Uterus (tissue), 4 donors: ENCODE measurements around the gene NCBP2L. TPM values are rescaled to one million over a fixed set of nuclear protein-coding genes. Genes with fewer than 3 reads are reported as not detected.
A peak's percentile ranks its signal among the peaks of the same experiment; 100 is the strongest.

Experiments used
- DNase-seq, 2 donors: peaks; one replicate each; pipeline ENCODE4 v3.0.0-alpha.2; 2019 to 2020
- H3K27ac ChIP-seq, 2 donors: fragments of 200-600 bp; sonication (generic); 1 replicate in 1 of 2; 2 replicates in 1 of 2; pipeline ENCODE4 v1.5.1; 2016 to 2018
- H3K27me3 ChIP-seq, 2 donors: fragments of 200-600 bp; sonication (generic); one replicate each; pipeline ENCODE4 v1.5.1; 2018 to 2019; ENCODE audit warnings: control low read depth in 1 of 2
- H3K36me3 ChIP-seq, 2 donors: fragments of 200-600 bp; sonication (generic); one replicate each; pipeline ENCODE4 v1.5.1; 2019; ENCODE audit warnings: control low read depth in 1 of 2
- H3K4me1 ChIP-seq, 2 donors: fragments of 200-600 bp; sonication (generic); one replicate each; pipeline ENCODE4 v1.5.1; 2018 to 2019; ENCODE audit warnings: control low read depth in 1 of 2
- H3K4me3 ChIP-seq, 2 donors: fragments of 200-600 bp; sonication (generic); 1 replicate in 1 of 2; 2 replicates in 1 of 2; pipeline ENCODE4 v1.5.1; 2018 to 2019; ENCODE audit warnings: mild to moderate bottlenecking in 1 of 2
- H3K9me3 ChIP-seq, 2 donors: fragments of 200-600 bp; sonication (generic); one replicate each; pipeline ENCODE4 v1.5.1; 2019; ENCODE audit warnings: control low read depth in 1 of 2
- CTCF ChIP-seq, 4 experiments: fragments of 200-600 bp in 2 of 4; fragments of 450-650 bp in 2 of 4; sonication (generic) in 2 of 4; IDR thresholded peaks; one replicate each; pipeline ENCODE4 v1.5.1; 2016 to 2019; ENCODE audit warnings: antibody characterized with exemption in 4 of 4, mild to moderate bottlenecking in 2 of 4, moderate library complexity in 1 of 4
- POLR2A ChIP-seq, 2 donors: fragments of 450-650 bp; IDR thresholded peaks; one replicate each; pipeline ENCODE4 v1.6.1; 2016; ENCODE audit warnings: antibody characterized with exemption in 2 of 2, mild to moderate bottlenecking in 1 of 2, moderate library complexity in 1 of 2
- intact Hi-C: fragments of 100-400 bp; cut with DNase I; formaldehyde crosslinking; loops from one replicate; pipeline ENCODE4 v1.15.1; 2023; ENCODE audit warnings: low total_unique reads
- total RNA-seq, 4 donors: library from RNA; depleted of rRNA in 3 of 4; stranded (reverse); fragments of >200 nt in 3 of 4; gene quantifications; one replicate each; pipeline versions ENCODE4 v1.1.0 to v1.2.4, GENCODE V29; 2014 to 2023
- donor health status: DM: yes; HTN: yes; CAD: no.

The NCBP2L gene
- total RNA-seq, 4 donors from 2014 or later = not detected

GRCh38 chrX:107775000-107775733, 2.4 kb upstream of the NCBP2L start:
- Histone ChIP-seq H3K27ac (peak overlapping the region; percentile 84 to 85), H3K27me3 (no peaks in the 10 kb centered on the region), H3K9me3 (no peaks in the 10 kb centered on the region), H3K36me3 (no peaks in the 10 kb centered on the region), H3K4me1 (no peaks in the 10 kb centered on the region), H3K4me3 (peak overlapping the region; percentile 57 to 59)
- no peak for DNase-seq
- intact Hi-C loops = loop anchor here (5.0 kb wide), 2 partner anchors 58 to 103 kb away; no protein-coding TSS in a partner anchor
- TF ChIP-seq CTCF (IDR thresholded peaks at IDR 0.05) (peak in 1 of 4 experiments; percentile 14), POLR2A (IDR thresholded peaks at IDR 0.05) (no peak)

GRCh38 chrX:107775734-107776511, 1.6 kb upstream of the NCBP2L start, which contains the start of gene TSC22D3:
TSC22D3 (minus strand) TSS chrX:107775787; CDS start chrX:107775419, 368 bp downstream.
- Histone ChIP-seq H3K9me3 (no peaks in the 10 kb centered on the region), H3K36me3 (no peaks in the 10 kb centered on the region), H3K27me3 (no peaks in the 10 kb centered on the region), H3K4me1 (no peaks in the 10 kb centered on the region), H3K27ac (peak within 1 kb of the TSS; percentile 84 to 85), H3K4me3 (peak within 1 kb of the TSS; percentile 57 to 59)
- intact Hi-C loops = loop anchor here (5.0 kb wide), 2 partner anchors 59 to 104 kb away; no protein-coding TSS in a partner anchor
- peak; percentile 6 to 32 (median 24) for TF ChIP-seq CTCF (IDR thresholded peaks at IDR 0.05)
- peak; percentile 41 to 59 for TF ChIP-seq POLR2A (IDR thresholded peaks at IDR 0.05)
- peak; percentile 74 to 82 for DNase-seq

- intact Hi-C loops = loop anchor here (5.0 kb wide), 2 partner anchors 60 to 105 kb away; no protein-coding TSS in a partner anchor
- DNase-seq = peak; percentile 80 to 92
Measured at GRCh38 chrX:107776649-107777535, 641 bp upstream of the NCBP2L start.

GRCh38 chrX:107780525-107780924, 3.0 kb downstream of the NCBP2L start:
- Histone ChIP-seq H3K9me3 (no peaks in the 10 kb centered on the region), H3K27ac (no peak overlapping the region), H3K4me1 (no peaks in the 10 kb centered on the region), H3K4me3 (no peak overlapping the region), H3K36me3 (no peaks in the 10 kb centered on the region), H3K27me3 (no peaks in the 10 kb centered on the region)
- intact Hi-C loops = no loop called here
- TF ChIP-seq POLR2A (IDR thresholded peaks at IDR 0.05) = no peak
- TF ChIP-seq CTCF (IDR thresholded peaks at IDR 0.05) = no peak
- DNase-seq = no peak

More at GRCh38 chrX:107776649-107777535, 641 bp upstream of the NCBP2L start:
- Histone ChIP-seq H3K4me3 (peak overlapping the region; percentile 57 to 59), H3K27ac (peak overlapping the region; percentile 84 to 85), H3K36me3 (no peaks in the 10 kb centered on the region), H3K4me1 (no peaks in the 10 kb centered on the region), H3K9me3 (no peaks in the 10 kb centered on the region), H3K27me3 (no peaks in the 10 kb centered on the region)
- TF ChIP-seq POLR2A (IDR thresholded peaks at IDR 0.05) (peak in 1 of 2 donors; percentile 32), CTCF (IDR thresholded peaks at IDR 0.05) (peak; percentile 66 to 88 (median 78))
